IMR-90 (cell line): ENCODE measurements around the gene ABHD15. TPM values are rescaled to one million over a fixed set of nuclear protein-coding genes. Genes with fewer than 3 reads are reported as not detected.

Experiments used
- polyA plus RNA-seq, 3 experiments: library from polyadenylated mRNA; depleted of rRNA; stranded (reverse); fragments of >200 nt; gene quantifications; 2 replicates each; pipeline ENCODE4 v1.2.3, GENCODE V29; 2012; ENCODE audit warnings: low replicate concordance in 1 of 3
- total RNA-seq: library from RNA; depleted of rRNA; stranded (reverse); fragments of >200 nt; gene quantifications from 2 replicates; pipeline ENCODE4 v1.2.3, GENCODE V29; 2012; rRNA removed

Gene ABHD15
- total and polyA plus RNA-seq, 2 of the 4 experiments (the other 2 are of a cell fraction), result 3.2 to 4.6 TPM

Other genes with a start within 250 kb of the ABHD15 start
- gene TAOK1, start 176.7 kb downstream of the ABHD15 start, total RNA-seq, result 69.7 and 91.8 TPM in 2 replicates
- 8.1 and 9.8 TPM in 2 replicates for gene TAOK1, start 176.7 kb downstream of the ABHD15 start, polyA plus RNA-seq (2012; rRNA removed)
- 18.3 and 22.0 TPM in 2 replicates for gene TP53I13, start 1.7 kb upstream of the ABHD15 start, total RNA-seq
- gene TP53I13, start 1.7 kb upstream of the ABHD15 start, polyA plus RNA-seq (2012; rRNA removed), result 48.3 and 53.1 TPM in 2 replicates
- gene GIT1, start 22.6 kb upstream of the ABHD15 start, total RNA-seq, result 13.3 and 14.2 TPM in 2 replicates
- gene GIT1, start 22.6 kb upstream of the ABHD15 start, polyA plus RNA-seq (2012; rRNA removed), result 34.2 and 37.1 TPM in 2 replicates
- gene ANKRD13B, start 26.1 kb upstream of the ABHD15 start, total RNA-seq, result 0.90 and 1.1 TPM in 2 replicates
- 4.0 and 5.2 TPM in 2 replicates for gene ANKRD13B, start 26.1 kb upstream of the ABHD15 start, polyA plus RNA-seq (2012; rRNA removed)
- gene CORO6, start 55.9 kb upstream of the ABHD15 start, total RNA-seq, result 2.8 and 3.4 TPM in 2 replicates
- gene CORO6, start 55.9 kb upstream of the ABHD15 start, polyA plus RNA-seq (2012; rRNA removed), result 7.6 and 7.8 TPM in 2 replicates